HEK293T (cell line): Measurements from ENCODE around the gene ZP1.

Experiments
- CTCF ChIA-PET: fragments of 350-600 bp; formaldehyde crosslinking; extraction: SDS; loops from one replicate; lab custom pipeline; 2021; ENCODE audit warnings: antibody characterized with exemption, inconsistent platforms; lab: Yijun Ruan, JAX
- POLR2A ChIA-PET: fragments of 350-600 bp; formaldehyde crosslinking; extraction: SDS; loops from one replicate; lab custom pipeline; 2020; ENCODE audit warnings: antibody characterized with exemption, inconsistent platforms; lab: Yijun Ruan, JAX
- DNase-seq: peaks from one replicate; pipeline ENCODE4 v3.0.0; 2012; ENCODE audit warnings: mixed read lengths; ENCODE audit errors: extremely low spot score
- ARNT ChIP-seq: fragments of 450-650 bp; IDR thresholded peaks from 2 replicates; pipeline ENCODE4 v1.6.1; 2017; ENCODE audit warnings: mild to moderate bottlenecking
- BHLHE40 ChIP-seq: fragments of 450-650 bp; IDR thresholded peaks from 2 replicates; pipeline ENCODE4 v1.6.1; 2016; ENCODE audit warnings: mild to moderate bottlenecking, moderate library complexity, borderline replicate concordance
- CTBP1 ChIP-seq: fragments of 450-650 bp; IDR thresholded peaks from 2 replicates; pipeline ENCODE4 v1.6.1; 2016; ENCODE audit warnings: borderline replicate concordance
- ELF4 ChIP-seq: fragments of 450-650 bp; IDR thresholded peaks from 2 replicates; pipeline ENCODE4 v1.6.1; 2017; ENCODE audit warnings: antibody characterized with exemption
- FOXA1 ChIP-seq: fragments of 450-650 bp; IDR thresholded peaks from 2 replicates; pipeline ENCODE4 v1.6.1; 2016; ENCODE audit warnings: mild to moderate bottlenecking
- FOXK2 ChIP-seq: fragments of 450-650 bp; IDR thresholded peaks from 2 replicates; pipeline ENCODE4 v1.6.1; 2016; ENCODE audit warnings: mild to moderate bottlenecking
- FOXM1 ChIP-seq: fragments of 450-650 bp; IDR thresholded peaks from 2 replicates; pipeline ENCODE4 v1.6.1; 2017; ENCODE audit warnings: mild to moderate bottlenecking, borderline replicate concordance
- HDGF ChIP-seq: fragments of 450-650 bp; IDR thresholded peaks from 2 replicates; pipeline ENCODE4 v1.6.1; 2017; ENCODE audit warnings: antibody characterized with exemption, borderline replicate concordance
- L3MBTL2 ChIP-seq: fragments of 450-650 bp; conservative IDR thresholded peaks from 2 replicates; pipeline ENCODE4 v1.6.1; 2016; ENCODE audit warnings: mild to moderate bottlenecking
- LEF1 ChIP-seq: fragments of 450-650 bp; IDR thresholded peaks from 2 replicates; pipeline ENCODE4 v1.6.1; 2017; ENCODE audit warnings: mild to moderate bottlenecking, borderline replicate concordance
- NFRKB ChIP-seq: fragments of 450-650 bp; IDR thresholded peaks from 2 replicates; pipeline ENCODE4 v1.6.1; 2016; ENCODE audit warnings: mild to moderate bottlenecking, moderate library complexity
- PKNOX1 ChIP-seq: fragments of 450-650 bp; IDR thresholded peaks from 2 replicates; pipeline ENCODE4 v1.6.1; 2016
- SP1 ChIP-seq: fragments of 450-650 bp; IDR thresholded peaks from 2 replicates; pipeline ENCODE4 v1.6.1; 2017
- SUZ12 ChIP-seq: fragments of 450-650 bp; IDR thresholded peaks from 2 replicates; pipeline ENCODE4 v1.6.1; 2016; ENCODE audit warnings: mild to moderate bottlenecking
- TARDBP ChIP-seq: fragments of 450-650 bp; IDR thresholded peaks from 2 replicates; pipeline ENCODE4 v1.6.1; 2016
- ZNF384 ChIP-seq: fragments of 450-650 bp; IDR thresholded peaks from 2 replicates; pipeline ENCODE4 v1.6.1; 2016

The ZP1 gene

GRCh38 chr11:60857378-60858232, 9.7 kb upstream of the ZP1 start:
- TF ChIP-seq LEF1: no peak
- TF ChIP-seq PKNOX1: no peak
- POLR2A ChIA-PET: no interaction called here
- CTCF ChIA-PET: interaction anchor here (1.3 kb wide), 1 partner anchor 42 kb away, joined by 3 read pairs; no protein-coding TSS in a partner anchor
- DNase-seq: no peak

DNA sequence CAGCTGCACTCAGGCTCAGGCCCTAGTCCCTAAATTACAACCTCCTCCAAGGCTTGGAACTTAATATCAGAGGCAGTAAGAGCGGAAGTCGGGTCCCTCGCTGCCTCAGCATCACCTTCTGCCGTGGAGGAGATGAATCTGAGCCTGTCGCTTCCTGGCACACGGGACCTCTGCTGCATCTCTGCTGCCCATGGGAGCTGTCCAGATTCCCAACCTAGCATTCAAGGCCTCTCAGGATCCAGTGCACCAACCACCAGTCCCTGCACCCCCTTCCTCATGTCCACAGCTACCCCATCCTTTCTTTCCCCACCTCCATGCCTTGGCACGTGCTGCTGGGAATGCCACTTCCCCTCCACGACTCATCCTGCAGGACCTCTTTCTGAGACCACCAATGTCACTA, 9.1 kb upstream of the ZP1 start:
- TF ChIP-seq TARDBP (no peak), ZNF384 (no peak), SUZ12 (no peak), FOXA1 (no peak), L3MBTL2 (no peak), NFRKB (no peak), FOXM1 (no peak), HDGF (no peak), LEF1 (no peak), PKNOX1 (no peak), FOXK2 (no peak), SP1 (no peak), BHLHE40 (no peak), ARNT (no peak)
- ChIA-PET CTCF (interaction anchor here (1.3 kb wide), 1 partner anchor 41 kb away, joined by 3 read pairs; no protein-coding TSS in a partner anchor), POLR2A (no interaction called here)
- DNase-seq: no peak

DNA sequence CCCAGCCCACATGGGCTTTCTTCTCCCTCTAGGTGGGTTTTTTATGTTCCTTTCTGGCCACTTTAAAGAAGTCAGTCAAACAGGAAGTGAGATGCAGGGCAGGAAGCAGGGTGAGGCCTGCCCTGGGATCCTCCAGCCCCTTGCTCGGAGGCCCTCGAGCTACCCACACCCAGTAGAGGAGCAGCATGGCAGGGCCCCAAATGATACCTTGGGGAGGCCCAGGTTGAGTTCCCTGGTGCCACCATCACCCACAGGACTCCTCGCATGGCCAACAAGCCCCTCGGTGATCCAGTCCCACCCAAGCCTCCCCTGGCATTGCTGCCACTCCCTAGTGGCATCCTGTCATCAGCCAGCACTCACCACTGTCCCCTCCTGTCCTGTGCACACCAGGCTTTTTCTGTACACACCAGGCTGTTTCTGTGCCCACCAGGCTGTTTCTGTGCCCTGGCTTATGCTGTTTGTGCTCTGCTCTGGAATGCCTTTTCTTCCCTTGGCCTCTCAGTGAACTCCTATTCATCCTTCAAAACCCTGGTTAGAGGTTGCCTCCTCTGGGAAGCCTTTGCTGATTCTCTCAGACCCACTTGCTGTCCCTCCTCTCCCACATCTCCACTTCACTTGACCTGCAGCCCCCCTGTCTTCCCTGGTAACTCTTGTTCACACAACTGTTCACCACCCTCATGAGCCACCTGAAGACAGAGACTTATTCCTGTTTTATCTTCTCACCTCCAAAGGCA, 8.4 kb upstream of the ZP1 start:
- ChIA-PET CTCF (interaction anchor here (1.3 kb wide), 1 partner anchor 40 kb away, joined by 3 read pairs; no protein-coding TSS in a partner anchor), POLR2A (no interaction called here)
- DNase-seq: no peak

GRCh38 chr11:60859616-60860250, 7.6 kb upstream of the ZP1 start:
- ChIA-PET CTCF (no interaction called here), POLR2A (no interaction called here)
- DNase-seq: no peak
- TF ChIP-seq FOXK2: no peak
- TF ChIP-seq ELF4: no peak
- no peak for TF ChIP-seq BHLHE40
- no peak for TF ChIP-seq PKNOX1
- no peak for TF ChIP-seq HDGF
- TF ChIP-seq SUZ12: no peak
- no peak for TF ChIP-seq TARDBP
- no peak for TF ChIP-seq FOXA1
- no peak for TF ChIP-seq FOXM1
- TF ChIP-seq SP1: no peak
- no peak for TF ChIP-seq L3MBTL2
- TF ChIP-seq LEF1: no peak
- TF ChIP-seq CTBP1: no peak
- TF ChIP-seq ZNF384: no peak

More for the DNA sequence above, 8.4 kb upstream of the ZP1 start:
- no peak for TF ChIP-seq FOXM1
- no peak for TF ChIP-seq CTBP1
- no peak for TF ChIP-seq SUZ12

DNA sequence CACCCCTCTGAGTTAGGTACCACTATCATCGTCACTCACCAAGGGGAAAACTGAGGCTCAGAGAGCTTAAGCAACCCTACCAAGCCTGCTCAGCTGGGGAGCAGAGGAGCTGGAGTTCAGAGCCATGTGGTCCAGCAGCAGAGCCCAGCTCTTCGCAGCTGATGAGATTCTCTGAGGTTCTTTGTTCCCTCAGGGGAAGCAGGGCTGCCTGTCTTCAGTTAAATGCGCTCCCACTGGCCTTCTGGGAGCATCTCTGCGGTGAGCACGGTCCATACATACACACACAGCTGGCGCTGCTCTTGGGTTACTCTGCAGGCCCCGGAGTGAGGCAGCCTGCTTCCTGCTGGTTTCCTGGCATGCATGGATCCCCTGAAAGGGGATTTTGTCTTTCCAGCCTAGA, 6.4 kb upstream of the ZP1 start:
- CTCF ChIA-PET: no interaction called here
- DNase-seq: no peak
- no peak for TF ChIP-seq SUZ12
- TF ChIP-seq PKNOX1: no peak
- TF ChIP-seq SP1: no peak
- no peak for TF ChIP-seq ARNT
- no peak for TF ChIP-seq TARDBP
- TF ChIP-seq FOXM1: no peak
- no peak for TF ChIP-seq FOXA1
- no peak for TF ChIP-seq L3MBTL2
- TF ChIP-seq CTBP1: no peak
- POLR2A ChIA-PET: no interaction called here

DNA sequence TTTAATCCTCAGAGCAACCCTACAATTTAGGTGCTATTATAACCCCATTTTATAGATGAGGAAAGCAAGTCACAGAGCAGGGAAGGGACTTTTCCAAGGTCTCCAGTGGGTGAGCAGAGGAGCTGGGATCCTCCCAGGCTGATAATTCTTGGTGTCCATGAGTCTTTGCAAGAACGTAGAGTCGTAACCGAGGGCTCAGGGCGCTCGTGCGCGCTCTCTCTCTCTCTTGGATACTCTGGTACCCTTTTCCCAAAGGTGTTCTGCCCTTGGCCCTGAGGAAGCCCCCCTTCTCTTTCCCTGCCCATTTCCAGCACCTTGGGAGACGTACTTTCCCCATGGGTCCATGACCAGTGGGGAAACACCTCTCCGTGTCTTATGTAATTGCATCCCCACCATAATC, 5.2 kb upstream of the ZP1 start:
- POLR2A ChIA-PET: no interaction called here
- TF ChIP-seq NFRKB: no peak
- TF ChIP-seq ZNF384: no peak
- TF ChIP-seq L3MBTL2: no peak
- no peak for TF ChIP-seq FOXK2
- no peak for TF ChIP-seq FOXM1
- CTCF ChIA-PET: no interaction called here
- DNase-seq: no peak
